H9 (cell line): ENCODE results near the gene CFC1. TPM values are rescaled to one million over a fixed set of nuclear protein-coding genes. Genes with fewer than 3 reads are reported as not detected.
"Not testable (repeated sequence)": the region's sequence is repeated elsewhere in the genome, so short reads cannot be mapped to it uniquely, and the experiment has no call there.

Experiments
- DNase-seq: peaks from one replicate; pipeline ENCODE4 v3.0.0-alpha.2; 2017
- H2AFZ ChIP-seq: one replicate; pipeline ENCODE4 v1.6.1; 2013; ENCODE audit warnings: mild to moderate bottlenecking, low read length, control low read depth, moderate library complexity
- H2AK5ac ChIP-seq: 2 replicates; pipeline ENCODE4 v1.6.1; 2013; ENCODE audit warnings: low read length, control low read depth, mixed read lengths; ENCODE audit not compliant: insufficient read length
- H2BK120ac ChIP-seq: one replicate; pipeline ENCODE4 v1.6.1; 2013; ENCODE audit warnings: low read depth, mild to moderate bottlenecking, low read length, control low read depth, inconsistent platforms; ENCODE audit not compliant: poor library complexity, severe bottlenecking
- H2BK12ac ChIP-seq: 2 replicates; pipeline ENCODE4 v1.6.1; 2013; ENCODE audit warnings: low read length, control low read depth, mixed read lengths, low read depth; ENCODE audit not compliant: insufficient read length
- H2BK15ac ChIP-seq: 2 replicates; pipeline ENCODE4 v1.6.1; 2013; ENCODE audit warnings: low read depth, low read length, control low read depth
- H2BK20ac ChIP-seq: one replicate; pipeline ENCODE4 v1.6.1; 2013; ENCODE audit warnings: low read depth, mild to moderate bottlenecking, low read length, control low read depth, inconsistent platforms; ENCODE audit not compliant: poor library complexity, severe bottlenecking
- H2BK5ac ChIP-seq: 2 replicates; pipeline ENCODE4 v1.6.1; 2013; ENCODE audit warnings: low read length, control low read depth, mixed read lengths; ENCODE audit not compliant: insufficient read length
- H3K14ac ChIP-seq: 2 replicates; pipeline ENCODE4 v1.6.1; 2013; ENCODE audit warnings: low read length, control low read depth; ENCODE audit not compliant: insufficient read depth
- H3K18ac ChIP-seq: 2 replicates; pipeline ENCODE4 v1.6.1; 2013; ENCODE audit warnings: low read depth, mild to moderate bottlenecking, mixed read lengths, low read length, control low read depth; ENCODE audit not compliant: insufficient read length
- H3K23ac ChIP-seq: 2 replicates; pipeline ENCODE4 v1.6.1; 2013; ENCODE audit warnings: low read length, control low read depth, mixed read lengths, low read depth; ENCODE audit not compliant: insufficient read length
- H3K23me2 ChIP-seq: 2 replicates; pipeline ENCODE4 v1.6.1; 2013; ENCODE audit warnings: low read depth, mild to moderate bottlenecking, mixed read lengths, low read length, control low read depth; ENCODE audit not compliant: insufficient read length, poor library complexity, severe bottlenecking
- H3K27ac ChIP-seq: 2 replicates; pipeline ENCODE4 v1.5.1; 2013; ENCODE audit warnings: low read length, control low read depth, mixed read lengths, low read depth; ENCODE audit not compliant: insufficient read length
- H3K27me3 ChIP-seq: 2 replicates; pipeline ENCODE4 v1.6.1; 2013; ENCODE audit warnings: low read length, control low read depth, inconsistent platforms; ENCODE audit not compliant: insufficient read depth
- H3K4ac ChIP-seq: 2 replicates; pipeline ENCODE4 v1.6.1; 2013; ENCODE audit warnings: low read depth, mild to moderate bottlenecking, control low read depth, inconsistent platforms, low read length, moderate library complexity
- H3K4me1 ChIP-seq: 2 replicates; pipeline ENCODE4 v1.6.1; 2013; ENCODE audit warnings: low read length, control low read depth, inconsistent platforms; ENCODE audit not compliant: insufficient read depth
- H3K4me2 ChIP-seq: 2 replicates; pipeline ENCODE4 v1.6.1; 2013; ENCODE audit warnings: low read length, control low read depth, mixed read lengths; ENCODE audit not compliant: insufficient read length, insufficient read depth
- H3K56ac ChIP-seq: 2 replicates; pipeline ENCODE4 v1.6.1; 2013; ENCODE audit warnings: low read depth, mild to moderate bottlenecking, mixed read lengths, low read length, control low read depth; ENCODE audit not compliant: insufficient read length
- H3K79me1 ChIP-seq: 2 replicates; pipeline ENCODE4 v1.6.1; 2013; ENCODE audit warnings: low read depth, mild to moderate bottlenecking, moderate library complexity, low read length, control low read depth, inconsistent platforms; ENCODE audit not compliant: insufficient read depth, poor library complexity, severe bottlenecking
- H3K79me2 ChIP-seq: 2 replicates; pipeline ENCODE4 v1.6.1; 2013; ENCODE audit warnings: low read length, control low read depth, inconsistent platforms; ENCODE audit not compliant: insufficient read depth
- H3K9ac ChIP-seq: 2 replicates; pipeline ENCODE4 v1.6.1; 2013; ENCODE audit warnings: low read length, control low read depth, mixed read lengths; ENCODE audit not compliant: insufficient read length; ENCODE audit errors: extremely low read depth
- H3K9me3 ChIP-seq: one replicate; pipeline ENCODE4 v1.6.1; 2013; ENCODE audit warnings: low read depth, low read length, inconsistent platforms; ENCODE audit not compliant: control insufficient read depth
- H3T11ph ChIP-seq: one replicate; pipeline ENCODE4 v1.6.1; 2013; ENCODE audit warnings: mild to moderate bottlenecking, low read length, control low read depth, inconsistent platforms
- H4K20me1 ChIP-seq: one replicate; pipeline ENCODE4 v1.6.1; 2013; ENCODE audit not compliant: control insufficient read depth, insufficient read length, insufficient read depth
- H4K5ac ChIP-seq: 2 replicates; pipeline ENCODE4 v1.6.1; 2013; ENCODE audit warnings: low read depth, mild to moderate bottlenecking, mixed read lengths, low read length, control low read depth; ENCODE audit not compliant: insufficient read length
- H4K8ac ChIP-seq: replicated peaks from 2 replicates; pipeline ENCODE4 v1.6.1; 2013; ENCODE audit warnings: low read length, control low read depth, mixed read lengths, low read depth; ENCODE audit not compliant: insufficient read length
- H4K91ac ChIP-seq: 2 replicates; pipeline ENCODE4 v1.6.1; 2013; ENCODE audit warnings: low read depth, mild to moderate bottlenecking, moderate library complexity, mixed read lengths, low read length, control low read depth; ENCODE audit not compliant: insufficient read length
- H3K27ac Mint-ChIP-seq, 3 experiments: 2 replicates in 2 of 3; 3 replicates in 1 of 3; pipeline ENCODE4 v1.8.0; 2020 to 2021; ENCODE audit warnings: mixed read lengths in 3 of 3, mild to moderate bottlenecking in 1 of 3, moderate library complexity in 1 of 3
- H3K27me3 Mint-ChIP-seq: 2 replicates; pipeline ENCODE4 v1.8.0; 2021; ENCODE audit warnings: low read depth, mild to moderate bottlenecking, moderate library complexity, mixed read lengths
- H3K36me3 Mint-ChIP-seq, 3 experiments: 2 replicates in 2 of 3; 3 replicates in 1 of 3; pipeline ENCODE4 v1.8.0; 2020 to 2021; ENCODE audit warnings: low read depth in 3 of 3, mixed read lengths in 3 of 3; ENCODE audit not compliant: insufficient read depth in 1 of 3
- H3K4me1 Mint-ChIP-seq, 2 experiments: 2 replicates each; pipeline ENCODE4 v1.8.0; 2020; ENCODE audit warnings: mixed read lengths in 2 of 2
- H3K4me3 Mint-ChIP-seq, 2 experiments: 2 replicates in 1 of 2; 3 replicates in 1 of 2; pipeline ENCODE4 v1.8.0; 2020 to 2021; ENCODE audit warnings: mild to moderate bottlenecking in 2 of 2, mixed read lengths in 2 of 2, moderate library complexity in 1 of 2
- H3K9me3 Mint-ChIP-seq, 2 experiments: 2 replicates in 1 of 2; 3 replicates in 1 of 2; pipeline ENCODE4 v1.8.0; 2020; ENCODE audit warnings: mild to moderate bottlenecking in 2 of 2, mixed read lengths in 2 of 2, moderate library complexity in 1 of 2
- WGBS: extraction: QIAGEN DNeasy Blood & Tissue Kit; methylation state at CpG from one replicate; pipeline ENCODE4 v1.1.7; 2013; ENCODE audit warnings: missing lambda C conversion rate, low lambda C conversion rate, mixed read lengths; ENCODE audit not compliant: insufficient read length; ENCODE audit errors: extremely low coverage; 5-methylcytosine and 5-hydroxymethylcytosine counted together
- total RNA-seq: library from RNA; stranded (reverse); gene quantifications from 2 replicates; pipeline ENCODE4 v1.2.1, GENCODE V29; 2021

CFC1 gene
- total RNA-seq, 1 experiment from 2014 or later, result 0.22 TPM

- H2BK15ac ChIP-seq, H4K91ac ChIP-seq, H3K79me1 ChIP-seq, H3K9me3 Mint-ChIP-seq, H2BK5ac ChIP-seq, H2BK20ac ChIP-seq, H3K18ac ChIP-seq, H3K4me3 Mint-ChIP-seq, H3K14ac ChIP-seq, H3T11ph ChIP-seq, H3K27me3 ChIP-seq, H4K8ac ChIP-seq, H3K23me2 ChIP-seq, H3K9ac ChIP-seq, H3K4me2 ChIP-seq, H3K36me3 Mint-ChIP-seq, H3K4me1 Mint-ChIP-seq, H3K9me3 ChIP-seq, H3K4ac ChIP-seq, H2AK5ac ChIP-seq, H3K23ac ChIP-seq, H2BK12ac ChIP-seq, H3K27me3 Mint-ChIP-seq, DNase-seq, H3K56ac ChIP-seq, H2AFZ ChIP-seq, H3K27ac Mint-ChIP-seq, H3K79me2 ChIP-seq, H3K27ac ChIP-seq, H2BK120ac ChIP-seq, H4K5ac ChIP-seq, H3K4me1 ChIP-seq, H4K20me1 ChIP-seq: not testable (repeated sequence)
- WGBS, result no CpG with 5 or more reads among the region's 7 CpGs
Measured at GRCh38 chr2:130579121-130579520, 20.3 kb downstream of the CFC1 start.

- not testable (repeated sequence) for H3K4me1 ChIP-seq, H3K56ac ChIP-seq, H3K79me1 ChIP-seq, H3K23me2 ChIP-seq, H3K14ac ChIP-seq, H3K23ac ChIP-seq, H3K9me3 Mint-ChIP-seq, H3K27me3 Mint-ChIP-seq, H3T11ph ChIP-seq, H4K20me1 ChIP-seq, H3K27me3 ChIP-seq, H4K91ac ChIP-seq, H2BK5ac ChIP-seq, H3K4me1 Mint-ChIP-seq, H3K4me2 ChIP-seq, H3K4ac ChIP-seq, H3K27ac Mint-ChIP-seq, H3K27ac ChIP-seq, H4K5ac ChIP-seq, H3K36me3 Mint-ChIP-seq, DNase-seq, H3K4me3 Mint-ChIP-seq, H2BK15ac ChIP-seq, H3K18ac ChIP-seq, H2BK120ac ChIP-seq, H3K79me2 ChIP-seq, H3K9ac ChIP-seq, H2AK5ac ChIP-seq, H3K9me3 ChIP-seq, H2AFZ ChIP-seq, H2BK12ac ChIP-seq, H2BK20ac ChIP-seq, H4K8ac ChIP-seq
- no CpG with 5 or more reads among the region's 4 CpGs for WGBS
Measured at GRCh38 chr2:130577559-130577958, 21.8 kb downstream of the CFC1 start.
